Activated CD4-positive, alpha-beta memory T cell treated with anti-CD3 and anti-CD28 coated beads for 36 hours (primary cell): ENCODE data around the gene DLGAP1. TPM values are rescaled to one million over a fixed set of nuclear protein-coding genes. Genes with fewer than 3 reads are reported as not detected.

ENCODE experiments used
- CTCF ChIA-PET: fragments of 350-600 bp; sonication (Branson Sonifier 250); formaldehyde crosslinking; loops from one replicate; lab custom pipeline; 2021; ENCODE audit warnings: antibody characterized with exemption, inconsistent platforms; lab: Charles Lee
- POLR2A ChIA-PET: fragments of 350-600 bp; sonication (Branson Sonifier 250); formaldehyde crosslinking; loops from one replicate; lab custom pipeline; 2021; ENCODE audit warnings: antibody characterized with exemption; lab: Charles Lee
- DNase-seq: peaks from one replicate; pipeline ENCODE4 v3.0.0-alpha.2; 2020
- H3K27ac Mint-ChIP-seq: one replicate; pipeline ENCODE4 v1.8.0; 2021; ENCODE audit warnings: mixed read lengths
- H3K27me3 Mint-ChIP-seq: one replicate; pipeline ENCODE4 v1.8.0; 2021; ENCODE audit warnings: mixed read lengths
- H3K36me3 Mint-ChIP-seq: one replicate; pipeline ENCODE4 v1.8.0; 2021; ENCODE audit warnings: mixed read lengths
- H3K4me1 Mint-ChIP-seq: one replicate; pipeline ENCODE4 v1.8.0; 2021; ENCODE audit warnings: low read depth, mixed read lengths
- H3K4me3 Mint-ChIP-seq: one replicate; pipeline ENCODE4 v1.8.0; 2021; ENCODE audit warnings: mild to moderate bottlenecking, mixed read lengths
- H3K9me3 Mint-ChIP-seq: one replicate; pipeline ENCODE4 v1.8.0; 2021; ENCODE audit warnings: mixed read lengths
- intact Hi-C: fragments of 100-400 bp; cut with micrococcal nuclease; formaldehyde crosslinking; loops from one replicate; pipeline ENCODE4 v1.15.1; 2023
- total RNA-seq, 2 experiments: library from RNA; stranded (reverse); gene quantifications; one replicate each; pipeline ENCODE4 v1.2.3, GENCODE V29; 2021

DLGAP1 gene
- total RNA-seq, 2 experiments from 2014 or later: 0.45 to 1.0 TPM

GRCh38 chr18:4248686-4249085 is 206.4 kb downstream of the DLGAP1 start:
- CTCF ChIA-PET: interaction anchor here (0.7 kb wide), 1 partner anchor 86 kb away, joined by 3 read pairs; no protein-coding TSS in a partner anchor
- Mint-ChIP-seq H3K4me1 (no peaks in the 10 kb centered on the region), H3K27ac (no peak overlapping the region), H3K36me3 (no peaks in the 10 kb centered on the region), H3K9me3 (no peaks in the 10 kb centered on the region), H3K4me3 (no peak overlapping the region), H3K27me3 (no peaks in the 10 kb centered on the region)
- POLR2A ChIA-PET: no interaction called here
- intact Hi-C loops: no loop called here
- DNase-seq: no peak

- H3K27ac Mint-ChIP-seq: no peak overlapping the region
- H3K9me3 Mint-ChIP-seq: no peaks in the 10 kb centered on the region
- ChIA-PET CTCF (no interaction called here), POLR2A (no interaction called here)
- no peak overlapping the region for H3K4me3 Mint-ChIP-seq
- H3K27me3 Mint-ChIP-seq: no peaks in the 10 kb centered on the region
- DNase-seq: no peak
- no peaks in the 10 kb centered on the region for H3K4me1 Mint-ChIP-seq
- H3K36me3 Mint-ChIP-seq: no peaks in the 10 kb centered on the region
- intact Hi-C loops: no loop called here
These were observed 208.7 kb downstream of the DLGAP1 start for GRCh38 chr18:4246374-4246773.

- no peaks in the 10 kb centered on the region for H3K27me3 Mint-ChIP-seq
- ChIA-PET CTCF (interaction anchor here (0.8 kb wide), 1 partner anchor 138 kb away, joined by 4 read pairs; no protein-coding TSS in a partner anchor), POLR2A (no interaction called here)
- no peaks in the 10 kb centered on the region for H3K4me1 Mint-ChIP-seq
- H3K9me3 Mint-ChIP-seq: no peaks in the 10 kb centered on the region
- H3K36me3 Mint-ChIP-seq: no peaks in the 10 kb centered on the region
- intact Hi-C loops: no loop called here
- DNase-seq: no peak
- H3K4me3 Mint-ChIP-seq: no peak overlapping the region
- H3K27ac Mint-ChIP-seq: no peak overlapping the region
These were observed 209.7 kb downstream of the DLGAP1 start for GRCh38 chr18:4245456-4245855.

GRCh38 chr18:4242431-4243161 is 212.5 kb downstream of the DLGAP1 start:
- Mint-ChIP-seq H3K27me3 (no peaks in the 10 kb centered on the region), H3K9me3 (no peaks in the 10 kb centered on the region), H3K4me3 (no peak overlapping the region), H3K36me3 (no peaks in the 10 kb centered on the region), H3K4me1 (no peaks in the 10 kb centered on the region), H3K27ac (no peak overlapping the region)
- intact Hi-C loops: no loop called here
- DNase-seq: no peak
- CTCF ChIA-PET: no interaction called here
- POLR2A ChIA-PET: no interaction called here

GRCh38 chr18:4241090-4241617 is 214.0 kb downstream of the DLGAP1 start:
- ChIA-PET POLR2A (no interaction called here), CTCF (no interaction called here)
- H3K9me3 Mint-ChIP-seq: no peaks in the 10 kb centered on the region
- DNase-seq: no peak
- no peak overlapping the region for H3K4me3 Mint-ChIP-seq
- H3K27ac Mint-ChIP-seq: no peak overlapping the region
- no peaks in the 10 kb centered on the region for H3K4me1 Mint-ChIP-seq
- H3K36me3 Mint-ChIP-seq: no peaks in the 10 kb centered on the region
- intact Hi-C loops: no loop called here
- no peaks in the 10 kb centered on the region for H3K27me3 Mint-ChIP-seq

- no peaks in the 10 kb centered on the region for H3K36me3 Mint-ChIP-seq
- POLR2A ChIA-PET: no interaction called here
- H3K4me3 Mint-ChIP-seq: no peak overlapping the region
- no peak for DNase-seq
- H3K4me1 Mint-ChIP-seq: no peaks in the 10 kb centered on the region
- CTCF ChIA-PET: no interaction called here
- intact Hi-C loops: no loop called here
- H3K9me3 Mint-ChIP-seq: no peaks in the 10 kb centered on the region
- no peak overlapping the region for H3K27ac Mint-ChIP-seq
- no peaks in the 10 kb centered on the region for H3K27me3 Mint-ChIP-seq
These were observed 216.1 kb downstream of the DLGAP1 start for GRCh38 chr18:4238966-4239365.

- CTCF ChIA-PET: interaction anchor here (0.6 kb wide), 1 partner anchor 986 kb away, joined by 4 read pairs; no protein-coding TSS in a partner anchor
- H3K36me3 Mint-ChIP-seq: no peaks in the 10 kb centered on the region
- H3K4me1 Mint-ChIP-seq: no peaks in the 10 kb centered on the region
- no peaks in the 10 kb centered on the region for H3K27me3 Mint-ChIP-seq
- H3K9me3 Mint-ChIP-seq: no peaks in the 10 kb centered on the region
- intact Hi-C loops: no loop called here
- H3K4me3 Mint-ChIP-seq: no peak overlapping the region
- DNase-seq: no peak
- POLR2A ChIA-PET: no interaction called here
- H3K27ac Mint-ChIP-seq: no peak overlapping the region
These were observed 217.5 kb downstream of the DLGAP1 start for GRCh38 chr18:4237664-4238041.

- H3K4me3 Mint-ChIP-seq: no peak overlapping the region
- CTCF ChIA-PET: no interaction called here
- no peak for DNase-seq
- H3K4me1 Mint-ChIP-seq: no peaks in the 10 kb centered on the region
- H3K36me3 Mint-ChIP-seq: no peaks in the 10 kb centered on the region
- H3K27me3 Mint-ChIP-seq: no peaks in the 10 kb centered on the region
- H3K27ac Mint-ChIP-seq: no peak overlapping the region
- intact Hi-C loops: no loop called here
- POLR2A ChIA-PET: no interaction called here
- no peaks in the 10 kb centered on the region for H3K9me3 Mint-ChIP-seq
These were observed 218.0 kb downstream of the DLGAP1 start for GRCh38 chr18:4236940-4237663.

GRCh38 chr18:4233468-4233867 is 221.6 kb downstream of the DLGAP1 start:
- CTCF ChIA-PET: no interaction called here
- no peak for DNase-seq
- POLR2A ChIA-PET: no interaction called here
- Mint-ChIP-seq H3K27ac (no peak overlapping the region), H3K4me1 (no peaks in the 10 kb centered on the region), H3K4me3 (no peak overlapping the region), H3K36me3 (no peaks in the 10 kb centered on the region), H3K9me3 (peaks cover 2% of the 10 kb centered on the region), H3K27me3 (no peaks in the 10 kb centered on the region)
- intact Hi-C loops: no loop called here

- ChIA-PET CTCF (no interaction called here), POLR2A (no interaction called here)
- DNase-seq: no peak
- Mint-ChIP-seq H3K4me3 (no peak overlapping the region), H3K36me3 (no peaks in the 10 kb centered on the region), H3K4me1 (no peaks in the 10 kb centered on the region), H3K27me3 (no peaks in the 10 kb centered on the region), H3K27ac (no peak overlapping the region), H3K9me3 (peaks cover 3% of the 10 kb centered on the region)
- intact Hi-C loops: no loop called here
These were observed 222.5 kb downstream of the DLGAP1 start for GRCh38 chr18:4232656-4233055.

- no peak overlapping the region for H3K4me3 Mint-ChIP-seq
- no peak for DNase-seq
- ChIA-PET POLR2A (no interaction called here), CTCF (no interaction called here)
- no peaks in the 10 kb centered on the region for H3K4me1 Mint-ChIP-seq
- H3K9me3 Mint-ChIP-seq: peaks cover 3% of the 10 kb centered on the region
- no peaks in the 10 kb centered on the region for H3K27me3 Mint-ChIP-seq
- no peak overlapping the region for H3K27ac Mint-ChIP-seq
- intact Hi-C loops: no loop called here
- no peaks in the 10 kb centered on the region for H3K36me3 Mint-ChIP-seq
These were observed 223.8 kb downstream of the DLGAP1 start for GRCh38 chr18:4231260-4231659.

- Mint-ChIP-seq H3K9me3 (peaks cover 3% of the 10 kb centered on the region), H3K4me3 (no peak overlapping the region), H3K27me3 (no peaks in the 10 kb centered on the region), H3K4me1 (no peaks in the 10 kb centered on the region), H3K27ac (no peak overlapping the region), H3K36me3 (no peaks in the 10 kb centered on the region)
- CTCF ChIA-PET: no interaction called here
- no peak for DNase-seq
- POLR2A ChIA-PET: no interaction called here
- intact Hi-C loops: no loop called here
These were observed 224.5 kb downstream of the DLGAP1 start for GRCh38 chr18:4230450-4231168.
